Measurements from ENCODE around the gene MAPK12.

- TF ChIP-seq CTCF (IDR thresholded peaks at IDR 0.05): no peak
- TF ChIP-seq POLR2A (IDR thresholded peaks at IDR 0.05): no peak
Measured at GRCh38 chr22:50259302-50259701, 2.2 kb downstream of the MAPK12 start.
